K562 (cell line): ENCODE results near the gene PRSS48. TPM values are rescaled to one million over a fixed set of nuclear protein-coding genes. Genes with fewer than 3 reads are reported as not detected.
A peak's percentile ranks its signal among the peaks of the same experiment; 100 is the strongest.

Experiments
- ATAC-seq: fragments of 200-7000 bp; cut with Tn5 transposase; 3 replicates; pipeline ENCODE4 v1.9.1; 2020; ENCODE audit warnings: moderate library complexity
- BruUV-seq: library from RNA; stranded (reverse); fragments of 400-500 nt; replicated peaks from 2 replicates; lab custom pipeline; 2021; lab: Mats Ljungman, UMichigan
- CTCF ChIA-PET: fragments of 300-600 bp; formaldehyde crosslinking; extraction: SDS; loops from one replicate; lab custom pipeline; 2021; ENCODE audit warnings: low intra/inter-chr PET ratio; lab: Yijun Ruan, JAX
- POLR2A ChIA-PET: fragments of 300-600, 350-650 bp; sonication (Branson Sonifier 250); formaldehyde crosslinking; extraction: SDS; loops from one replicate; lab custom pipeline; 2021; ENCODE audit warnings: antibody characterized with exemption, inconsistent platforms; lab: Yijun Ruan, JAX
- DNase-seq, 4 experiments: peaks; one replicate each; pipeline versions ENCODE4 v3.0.0 to v3.0.0-alpha.2; 2011 to 2018; ENCODE audit warnings: low spot score in 3 of 4, mixed read lengths in 3 of 4; ENCODE audit errors: extremely low read depth in 1 of 4
- FAIRE-seq: peaks from 2 replicates; lab custom pipeline; 2011; peaks lifted over from hg19 to GRCh38; lab: Jason Lieb, UNC
- H2AFZ ChIP-seq: 2 replicates; pipeline ENCODE4 v1.6.0; 2011; ENCODE audit warnings: low read depth, low read length, control low read depth, inconsistent platforms
- H3K27ac ChIP-seq: fragments of 200-600 bp; 3 replicates; pipeline ENCODE4 v1.8.0; 2011; ENCODE audit warnings: low read depth, mild to moderate bottlenecking, control low read depth, inconsistent platforms, low read length, moderate library complexity, mixed read lengths; ENCODE audit errors: extremely low read depth
- H3K27me3 ChIP-seq, 2 experiments: fragments of 300-600 bp in 1 of 2; 2 replicates in 1 of 2; 3 replicates in 1 of 2; pipeline versions ENCODE4 v1.6.0 to v1.8.0; 2011; ENCODE audit warnings: inconsistent platforms in 2 of 2, low read length in 2 of 2, mild to moderate bottlenecking in 1 of 2, mixed read lengths in 1 of 2, moderate library complexity in 1 of 2; ENCODE audit not compliant: control insufficient read depth in 2 of 2, insufficient read depth in 2 of 2
- H3K36me3 ChIP-seq: fragments of 300-600 bp; 3 replicates; pipeline ENCODE4 v1.8.0; 2011; ENCODE audit warnings: mild to moderate bottlenecking, low read length, inconsistent platforms; ENCODE audit not compliant: control insufficient read depth, insufficient read depth
- H3K4me1 ChIP-seq, 2 experiments: fragments of 200-600 bp in 1 of 2; replicated peaks in 1 of 2; 2 replicates in 1 of 2; 3 replicates in 1 of 2; pipeline versions ENCODE4 v1.5.1 to v1.8.0; 2011; ENCODE audit warnings: inconsistent platforms in 2 of 2, low read length in 2 of 2, mild to moderate bottlenecking in 1 of 2, mixed read lengths in 1 of 2, moderate library complexity in 1 of 2; ENCODE audit not compliant: control insufficient read depth in 2 of 2, insufficient read depth in 2 of 2
- H3K4me2 ChIP-seq: 2 replicates; pipeline ENCODE4 v1.6.1; 2011; ENCODE audit warnings: low read length, control low read depth, inconsistent platforms, mixed read lengths; ENCODE audit not compliant: insufficient read depth
- H3K4me3 ChIP-seq: fragments of 200-600 bp; sonication (generic), shearing (Covaris generic); 2 replicates; pipeline ENCODE4 v1.5.1; 2016; ENCODE audit warnings: control low read depth, inconsistent platforms
- H3K79me2 ChIP-seq: fragments of 200-600 bp; 3 replicates; pipeline ENCODE4 v1.8.0; 2011; ENCODE audit warnings: low read length, inconsistent platforms; ENCODE audit not compliant: control insufficient read depth, insufficient read depth
- H3K9ac ChIP-seq, 2 experiments: 2 replicates each; pipeline versions ENCODE4 v1.6.0 to v1.6.1; 2011; ENCODE audit warnings: low read depth in 2 of 2, low read length in 2 of 2, control low read depth in 1 of 2, inconsistent platforms in 1 of 2, mild to moderate bottlenecking in 1 of 2, mixed read lengths in 1 of 2; ENCODE audit not compliant: insufficient read depth in 1 of 2
- H3K9me1 ChIP-seq: one replicate; pipeline ENCODE4 v1.6.0; 2011; ENCODE audit warnings: inconsistent platforms, mild to moderate bottlenecking, low read length, moderate library complexity; ENCODE audit not compliant: control insufficient read depth, insufficient read depth
- H3K9me3 ChIP-seq: replicated peaks from 2 replicates; pipeline ENCODE4 v1.5.1; 2011; ENCODE audit warnings: low read depth, low read length, inconsistent platforms; ENCODE audit not compliant: control insufficient read depth, insufficient read depth
- H4K20me1 ChIP-seq: replicated peaks from 2 replicates; pipeline ENCODE4 v1.6.1; 2011; ENCODE audit warnings: low read length, inconsistent platforms, mixed read lengths; ENCODE audit not compliant: control insufficient read depth, insufficient read depth
- BHLHE40 ChIP-seq: IDR thresholded peaks from 2 replicates; pipeline ENCODE4 v1.6.1; 2011; ENCODE audit warnings: low read length, improper control_type of control experiment
- CEBPB ChIP-seq: fragments of 450-650 bp; IDR thresholded peaks from 2 replicates; pipeline ENCODE4 v1.6.1; 2016; ENCODE audit warnings: missing genetic modification characterization, missing compliant biosample characterization
- LEF1 ChIP-seq: fragments of 450-650 bp; IDR thresholded peaks from 2 replicates; pipeline ENCODE4 v1.6.1; 2016; ENCODE audit warnings: mild to moderate bottlenecking
- TCFL5 ChIP-seq: fragments of 250-450 bp; sonication (Bioruptor Pico); conservative IDR thresholded peaks from 2 replicates; pipeline ENCODE4 v1.6.1; 2021; ENCODE audit warnings: mild to moderate bottlenecking, moderate library complexity, matching md5 sums
- ZNF395 ChIP-seq: fragments of 200-800 bp; sonication (Bioruptor generic); IDR thresholded peaks from 2 replicates; pipeline ENCODE4 v1.6.1; 2017; ENCODE audit warnings: missing genetic modification characterization, missing compliant biosample characterization
- ZNF785 ChIP-seq: fragments of 250-450 bp; sonication (Bioruptor Pico); IDR thresholded peaks from 2 replicates; pipeline ENCODE4 v1.4.0; 2020; ENCODE audit warnings: mild to moderate bottlenecking
- WGBS: fragments of 100-300 bp; shearing (Covaris generic); methylation state at CpG from one replicate; pipeline ENCODE4 v1.1.6; 2016; ENCODE audit warnings: low coverage, mixed read lengths; ENCODE audit not compliant: insufficient coverage; ENCODE audit errors: missing lambda C conversion rate; 5-methylcytosine and 5-hydroxymethylcytosine counted together
- in situ Hi-C: fragments of 300-500 bp; cut with MboI; formaldehyde crosslinking; loops from 4 replicates; pipeline ENCODE4 v1.15.0; 2018; ENCODE audit warnings: inconsistent platforms, mixed read lengths
- intact Hi-C: fragments of 100-400 bp; cut with micrococcal nuclease; formaldehyde crosslinking; loops from 2 replicates; pipeline ENCODE4 v1.14.2; 2022
- polyA plus RNA-seq, 8 experiments: library from polyadenylated mRNA; depleted of rRNA in 4 of 8; stranded (reverse) in 5 of 8; unstranded in 3 of 8; fragments of >200 nt; fragmentation: Nextera tagmentation in 2 of 8; fragmentation: Illumina TruSeq in 1 of 8; extraction: Ambion mirVana in 2 of 8; extraction: Trizol in 1 of 8; gene quantifications; 2 replicates each; pipeline versions ENCODE4 v1.2.1 to v1.2.3, GENCODE V29; 2011 to 2014; ENCODE audit warnings: inconsistent platforms in 1 of 8, missing spikeins in 1 of 8
- total RNA-seq, 7 experiments: library from RNA; depleted of rRNA in 6 of 7; stranded (reverse); fragments of >200 nt in 6 of 7; fragmentation: Illumina TruSeq in 2 of 7; extraction: Trizol in 2 of 7; gene quantifications; 2 replicates each; pipeline versions ENCODE4 v1.2.1 to v1.2.3, GENCODE V29; 2011 to 2021; ENCODE audit warnings: low replicate concordance in 1 of 7
- TF ChIP-seq, protein P1 (sequence below): fragments of 450-650 bp; IDR thresholded peaks from 2 replicates; pipeline ENCODE4 v1.7.1; 2018; ENCODE audit warnings: mild to moderate bottlenecking, low read depth; ENCODE audit not compliant: partially characterized antibody
- TF ChIP-seq, protein P2 (sequence below): fragments of 450-650 bp; IDR thresholded peaks from 2 replicates; pipeline ENCODE4 v1.7.0; 2016; ENCODE audit warnings: borderline replicate concordance

PRSS48 gene
- total and polyA plus RNA-seq, 9 of the 15 experiments (the other 6 are each of a cell fraction or from before 2014, with no cell fraction given) = not detected

DNA sequence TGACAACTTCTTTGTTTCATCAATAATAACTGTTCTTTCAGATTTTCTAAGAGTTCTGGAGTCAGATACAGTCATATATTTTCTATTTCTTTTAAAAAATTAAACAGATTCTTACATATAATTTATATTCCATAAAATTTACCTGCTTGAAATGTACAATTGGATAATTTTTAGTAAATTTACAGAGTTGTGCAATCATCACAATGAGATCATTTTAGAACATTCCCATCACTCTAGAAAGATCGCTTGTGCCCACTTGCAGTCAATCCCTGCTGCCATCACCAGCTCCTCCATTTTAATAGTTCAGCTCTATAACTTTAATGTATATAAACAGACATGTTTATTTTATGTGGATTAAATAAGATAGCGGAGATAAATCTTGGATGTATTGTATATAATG is 29.6 kb upstream of the PRSS48 start:
- peaks cover 2% of the 10 kb centered on the region in 2 experiments; a peak in 1 of 5 replicates for H3K27me3 ChIP-seq
- no peaks in the 10 kb centered on the region for H3K9me1 ChIP-seq
- no TSS peak for BruUV-seq
- intact Hi-C loops (no loop called here), in situ Hi-C loops (no loop called here)
- H4K20me1 ChIP-seq = no peaks in the 10 kb centered on the region
- H3K27ac ChIP-seq = no peak overlapping the region
- DNase-seq = no peak
- H3K9ac ChIP-seq = no peak overlapping the region
- H3K79me2 ChIP-seq = no peaks in the 10 kb centered on the region
- H2AFZ ChIP-seq = no peak overlapping the region
- H3K4me3 ChIP-seq = no peak overlapping the region
- FAIRE-seq = no peak
- H3K4me2 ChIP-seq = no peak overlapping the region
- no peaks in the 10 kb centered on the region for H3K4me1 ChIP-seq
- ATAC-seq = no peak
- POLR2A ChIA-PET = interaction anchor here (0.7 kb wide), 1 partner anchor 17 kb away, joined by 3 read pairs; no protein-coding TSS in a partner anchor
- CTCF ChIA-PET = no interaction called here
- 0% methylated on average over 2 of the region's 2 CpGs for WGBS
- H3K9me3 ChIP-seq = no peaks in the 10 kb centered on the region
- TF ChIP-seq TCFL5 (CRISPR knock-in tag) = no peak
- TF ChIP-seq, protein P1, sequence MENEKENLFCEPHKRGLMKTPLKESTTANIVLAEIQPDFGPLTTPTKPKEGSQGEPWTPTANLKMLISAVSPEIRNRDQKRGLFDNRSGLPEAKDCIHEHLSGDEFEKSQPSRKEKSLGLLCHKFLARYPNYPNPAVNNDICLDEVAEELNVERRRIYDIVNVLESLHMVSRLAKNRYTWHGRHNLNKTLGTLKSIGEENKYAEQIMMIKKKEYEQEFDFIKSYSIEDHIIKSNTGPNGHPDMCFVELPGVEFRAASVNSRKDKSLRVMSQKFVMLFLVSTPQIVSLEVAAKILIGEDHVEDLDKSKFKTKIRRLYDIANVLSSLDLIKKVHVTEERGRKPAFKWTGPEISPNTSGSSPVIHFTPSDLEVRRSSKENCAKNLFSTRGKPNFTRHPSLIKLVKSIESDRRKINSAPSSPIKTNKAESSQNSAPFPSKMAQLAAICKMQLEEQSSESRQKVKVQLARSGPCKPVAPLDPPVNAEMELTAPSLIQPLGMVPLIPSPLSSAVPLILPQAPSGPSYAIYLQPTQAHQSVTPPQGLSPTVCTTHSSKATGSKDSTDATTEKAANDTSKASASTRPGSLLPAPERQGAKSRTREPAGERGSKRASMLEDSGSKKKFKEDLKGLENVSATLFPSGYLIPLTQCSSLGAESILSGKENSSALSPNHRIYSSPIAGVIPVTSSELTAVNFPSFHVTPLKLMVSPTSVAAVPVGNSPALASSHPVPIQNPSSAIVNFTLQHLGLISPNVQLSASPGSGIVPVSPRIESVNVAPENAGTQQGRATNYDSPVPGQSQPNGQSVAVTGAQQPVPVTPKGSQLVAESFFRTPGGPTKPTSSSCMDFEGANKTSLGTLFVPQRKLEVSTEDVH = no peak
- TF ChIP-seq ZNF785 (CRISPR knock-in tag) = no peak
- TF ChIP-seq BHLHE40 = no peak
- no peak for TF ChIP-seq LEF1
- TF ChIP-seq CEBPB (tag) = peak; percentile 41; the same call in 1 of the 2 replicates
- TF ChIP-seq, protein P2, sequence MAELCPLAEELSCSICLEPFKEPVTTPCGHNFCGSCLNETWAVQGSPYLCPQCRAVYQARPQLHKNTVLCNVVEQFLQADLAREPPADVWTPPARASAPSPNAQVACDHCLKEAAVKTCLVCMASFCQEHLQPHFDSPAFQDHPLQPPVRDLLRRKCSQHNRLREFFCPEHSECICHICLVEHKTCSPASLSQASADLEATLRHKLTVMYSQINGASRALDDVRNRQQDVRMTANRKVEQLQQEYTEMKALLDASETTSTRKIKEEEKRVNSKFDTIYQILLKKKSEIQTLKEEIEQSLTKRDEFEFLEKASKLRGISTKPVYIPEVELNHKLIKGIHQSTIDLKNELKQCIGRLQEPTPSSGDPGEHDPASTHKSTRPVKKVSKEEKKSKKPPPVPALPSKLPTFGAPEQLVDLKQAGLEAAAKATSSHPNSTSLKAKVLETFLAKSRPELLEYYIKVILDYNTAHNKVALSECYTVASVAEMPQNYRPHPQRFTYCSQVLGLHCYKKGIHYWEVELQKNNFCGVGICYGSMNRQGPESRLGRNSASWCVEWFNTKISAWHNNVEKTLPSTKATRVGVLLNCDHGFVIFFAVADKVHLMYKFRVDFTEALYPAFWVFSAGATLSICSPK = no peak
- no peak for TF ChIP-seq ZNF395
- no peaks in the 10 kb centered on the region for H3K36me3 ChIP-seq
